ENCODE measurements around the gene KL.

Gene KL

GRCh38 chr13:33040090-33040489 lies 23.9 kb downstream of the KL start:
- DNase-seq = no peak

GRCh38 chr13:33045851-33046592 lies 29.8 kb downstream of the KL start:
- no peak for DNase-seq

- no peak for DNase-seq
These were observed 33.9 kb downstream of the KL start for GRCh38 chr13:33050161-33050560.

GRCh38 chr13:33051632-33052031 lies 35.4 kb downstream of the KL start:
- no peak for DNase-seq

GRCh38 chr13:33052506-33053280 lies 36.5 kb downstream of the KL start:
- no peak for DNase-seq

- DNase-seq = no peak
These were observed 37.3 kb downstream of the KL start for GRCh38 chr13:33053397-33054066.

GRCh38 chr13:33057019-33057780 lies 41.0 kb downstream of the KL start:
- no peak for DNase-seq

- no peak for DNase-seq
These were observed 42.6 kb downstream of the KL start for GRCh38 chr13:33058776-33059327.

GRCh38 chr13:33060815-33061214 lies 44.6 kb downstream of the KL start:
- no peak for DNase-seq

- no peak for DNase-seq
These were observed 50.1 kb downstream of the KL start for GRCh38 chr13:33066329-33066728.

GRCh38 chr13:33069365-33069764 lies 53.1 kb downstream of the KL start:
- DNase-seq = no peak

- no peak for DNase-seq
These were observed 54.5 kb downstream of the KL start for GRCh38 chr13:33070713-33071112.

- DNase-seq = no peak
These were observed 56.1 kb downstream of the KL start for GRCh38 chr13:33072282-33072681.

- DNase-seq = no peak
These were observed 56.5 kb downstream of the KL start for GRCh38 chr13:33072759-33073158.

GRCh38 chr13:33073338-33073737 lies 57.1 kb downstream of the KL start:
- no peak for DNase-seq

- DNase-seq = no peak
These were observed 60.1 kb downstream of the KL start for GRCh38 chr13:33076001-33076992.

GRCh38 chr13:33078263-33078662 lies 62.0 kb downstream of the KL start:
- DNase-seq = no peak

- no peak for DNase-seq
These were observed 63.7 kb downstream of the KL start for GRCh38 chr13:33079960-33080359.

- DNase-seq = no peak
These were observed 64.9 kb downstream of the KL start for GRCh38 chr13:33080972-33081590.

GRCh38 chr13:33081666-33082065 lies 65.4 kb downstream of the KL start:
- no peak for DNase-seq

GRCh38 chr13:33083054-33083453 lies 66.8 kb downstream of the KL start:
- DNase-seq = no peak
